GM23338 (cell line): ENCODE results near the gene RASSF1. TPM values are rescaled to one million over a fixed set of nuclear protein-coding genes. Genes with fewer than 3 reads are reported as not detected.

ENCODE experiments used
- ATAC-seq: fragments of 200-7000 bp; cut with Tn5 transposase; 3 replicates; pipeline ENCODE4 v1.9.1; 2020
- DNase-seq: peaks from one replicate; pipeline ENCODE4 v3.0.0-alpha.2; 2015; ENCODE audit warnings: low spot score
- H2AFZ ChIP-seq: fragments of 200-600 bp; sonication (generic); 2 replicates; pipeline ENCODE4 v1.8.0; 2016; ENCODE audit warnings: antibody characterized with exemption, mild to moderate bottlenecking, moderate library complexity
- H3F3A ChIP-seq: fragments of 200-600 bp; sonication (generic); replicated peaks from 2 replicates; pipeline ENCODE4 v1.8.0; 2017; ENCODE audit warnings: antibody characterized with exemption, mixed run types, low read depth
- H3K27ac ChIP-seq: fragments of 200-600 bp; sonication (generic); 2 replicates; pipeline ENCODE4 v1.6.1; 2016; ENCODE audit warnings: low read depth
- H3K27me3 ChIP-seq: fragments of 200-600 bp; sonication (generic); 2 replicates; pipeline ENCODE4 v1.8.0; 2016; ENCODE audit warnings: mild to moderate bottlenecking, mixed run types, moderate library complexity; ENCODE audit not compliant: insufficient read depth
- H3K36me3 ChIP-seq: fragments of 200-600 bp; sonication (generic); 2 replicates; pipeline ENCODE4 v1.8.0; 2016; ENCODE audit warnings: mild to moderate bottlenecking; ENCODE audit not compliant: insufficient read depth
- H3K4me1 ChIP-seq: fragments of 200-600 bp; sonication (generic); 2 replicates; pipeline ENCODE4 v1.8.0; 2016; ENCODE audit warnings: mild to moderate bottlenecking, moderate library complexity; ENCODE audit not compliant: insufficient read depth
- H3K4me2 ChIP-seq: fragments of 200-600 bp; sonication (generic); 2 replicates; pipeline ENCODE4 v1.7.1; 2017; ENCODE audit warnings: mixed run types
- H3K4me3 ChIP-seq: fragments of 200-600 bp; sonication (generic); 2 replicates; pipeline ENCODE4 v1.6.1; 2016; ENCODE audit warnings: mixed run types
- H3K79me2 ChIP-seq: fragments of 200-600 bp; sonication (generic); replicated peaks from 2 replicates; pipeline ENCODE4 v1.8.0; 2017; ENCODE audit warnings: mild to moderate bottlenecking; ENCODE audit not compliant: insufficient read depth
- H3K9me2 ChIP-seq: fragments of 200-600 bp; sonication (generic); 2 replicates; pipeline ENCODE4 v1.8.0; 2017; ENCODE audit not compliant: insufficient read depth
- H4K20me1 ChIP-seq: fragments of 200-600 bp; sonication (generic); replicated peaks from 2 replicates; pipeline ENCODE4 v1.8.0; 2017; ENCODE audit warnings: mild to moderate bottlenecking; ENCODE audit not compliant: insufficient read depth
- H3K27ac Mint-ChIP-seq: 2 replicates; pipeline ENCODE4 v1.8.0; 2020; ENCODE audit warnings: inconsistent platforms, mild to moderate bottlenecking, moderate library complexity, mixed read lengths
- H3K27me3 Mint-ChIP-seq: 3 replicates; pipeline ENCODE4 v1.8.0; 2022; ENCODE audit warnings: low read depth, mild to moderate bottlenecking, moderate library complexity, mixed read lengths, inconsistent platforms; ENCODE audit not compliant: insufficient read depth, poor library complexity
- H3K36me3 Mint-ChIP-seq: 3 replicates; pipeline ENCODE4 v1.8.0; 2021; ENCODE audit warnings: low read depth, mild to moderate bottlenecking, inconsistent platforms, moderate library complexity, mixed read lengths
- H3K4me1 Mint-ChIP-seq: 3 replicates; pipeline ENCODE4 v1.8.0; 2020; ENCODE audit warnings: mild to moderate bottlenecking, inconsistent platforms, mixed read lengths
- H3K4me3 Mint-ChIP-seq: 3 replicates; pipeline ENCODE4 v1.8.0; 2021; ENCODE audit warnings: moderate library complexity, mild to moderate bottlenecking, inconsistent platforms, mixed read lengths
- H3K9me3 Mint-ChIP-seq: 3 replicates; pipeline ENCODE4 v1.8.0; 2020; ENCODE audit warnings: moderate library complexity, mild to moderate bottlenecking, inconsistent platforms, mixed read lengths
- CREB1 ChIP-seq: fragments of 250-450 bp; sonication (Bioruptor Pico); IDR thresholded peaks from 2 replicates; pipeline ENCODE4 v1.5.0; 2020; ENCODE audit warnings: low read depth, mild to moderate bottlenecking, moderate library complexity
- EZH2 ChIP-seq: fragments of 200-600 bp; sonication (generic); IDR thresholded peaks from one replicate; pipeline ENCODE4 v1.8.0; 2017; ENCODE audit warnings: antibody characterized with exemption, mild to moderate bottlenecking, low read depth; ENCODE audit not compliant: unreplicated experiment
- EZH2phosphoT487 ChIP-seq: fragments of 200-600 bp; sonication (generic); IDR thresholded peaks from one replicate; pipeline ENCODE4 v1.8.1; 2018; ENCODE audit warnings: antibody characterized with exemption; ENCODE audit not compliant: unreplicated experiment
- JUNB ChIP-seq: IDR thresholded peaks from one replicate; pipeline ENCODE4 v1.6.1; 2016; ENCODE audit warnings: antibody characterized with exemption; ENCODE audit not compliant: unreplicated experiment
- NANOG ChIP-seq: IDR thresholded peaks from 2 replicates; pipeline ENCODE4 v1.6.1; 2016; ENCODE audit warnings: antibody characterized with exemption, borderline replicate concordance
- ZNF114 ChIP-seq: fragments of 250-450 bp; sonication (Bioruptor Pico); IDR thresholded peaks from 2 replicates; pipeline ENCODE4 v1.5.0; 2020; ENCODE audit warnings: mild to moderate bottlenecking, moderate library complexity
- polyA plus RNA-seq: library from polyadenylated mRNA; unstranded; fragments of >200 nt; fragmentation: Nextera tagmentation; extraction: Ambion mirVana; gene quantifications from 2 replicates; pipeline ENCODE4 v1.2.1, GENCODE V29; 2016
- total RNA-seq: library from RNA; depleted of rRNA; stranded (reverse); fragments of >200 nt; shearing (Covaris generic); gene quantifications from 2 replicates; pipeline ENCODE4 v1.2.3, GENCODE V29; 2014
- TF ChIP-seq, protein P1 (sequence below): IDR thresholded peaks from 2 replicates; pipeline ENCODE4 v1.6.1; 2016; ENCODE audit warnings: antibody characterized with exemption
- TF ChIP-seq, protein P2 (sequence below): IDR thresholded peaks from one replicate; pipeline ENCODE4 v1.6.1; 2018; ENCODE audit warnings: antibody characterized with exemption; ENCODE audit not compliant: unreplicated experiment
- TF ChIP-seq, protein P3 (sequence below): fragments of 250-450 bp; sonication (Bioruptor Pico); IDR thresholded peaks from 2 replicates; pipeline ENCODE4 v1.5.0; 2020; ENCODE audit warnings: mild to moderate bottlenecking, moderate library complexity

The RASSF1 gene
- total and polyA plus RNA-seq, 2 experiments from 2014 or later: 9.6 to 15.7 TPM

DNA sequence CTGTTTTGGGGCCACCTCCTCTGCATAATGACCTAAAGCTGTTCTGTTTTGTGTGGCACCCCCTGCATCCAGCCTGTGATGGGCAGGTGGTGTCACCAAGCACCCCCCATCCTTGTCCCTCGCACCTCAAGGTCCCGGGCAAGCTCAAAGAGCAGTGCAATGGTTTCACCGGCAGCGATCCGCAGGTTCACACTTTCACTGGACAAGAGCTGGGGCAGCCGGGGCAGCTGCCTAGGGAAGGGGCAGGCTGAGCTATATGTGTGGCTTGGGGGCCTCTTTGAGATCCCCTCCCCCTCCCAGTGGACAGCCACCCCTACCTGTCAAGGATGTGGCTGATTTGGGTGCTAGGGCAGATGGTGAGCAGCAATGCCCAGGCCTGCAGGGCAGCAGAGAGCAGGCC lies 51.5 kb downstream of the RASSF1 start:
- no peak overlapping the region for H3K27ac ChIP-seq
- H3K4me2 ChIP-seq: no peak overlapping the region
- TF ChIP-seq NANOG (no peak), CREB1 (CRISPR knock-in tag) (no peak), EZH2phosphoT487 (no peak), JUNB (no peak), ZNF114 (CRISPR knock-in tag) (no peak)
- TF ChIP-seq, protein P1, sequence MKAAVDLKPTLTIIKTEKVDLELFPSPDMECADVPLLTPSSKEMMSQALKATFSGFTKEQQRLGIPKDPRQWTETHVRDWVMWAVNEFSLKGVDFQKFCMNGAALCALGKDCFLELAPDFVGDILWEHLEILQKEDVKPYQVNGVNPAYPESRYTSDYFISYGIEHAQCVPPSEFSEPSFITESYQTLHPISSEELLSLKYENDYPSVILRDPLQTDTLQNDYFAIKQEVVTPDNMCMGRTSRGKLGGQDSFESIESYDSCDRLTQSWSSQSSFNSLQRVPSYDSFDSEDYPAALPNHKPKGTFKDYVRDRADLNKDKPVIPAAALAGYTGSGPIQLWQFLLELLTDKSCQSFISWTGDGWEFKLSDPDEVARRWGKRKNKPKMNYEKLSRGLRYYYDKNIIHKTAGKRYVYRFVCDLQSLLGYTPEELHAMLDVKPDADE: no peak
- no peaks in the 10 kb centered on the region for H3K9me2 ChIP-seq
- ATAC-seq (no peak), DNase-seq (no peak)
- no peak overlapping the region for H3K27ac Mint-ChIP-seq
- H3K36me3 Mint-ChIP-seq: peaks cover 47% of the 10 kb centered on the region
- no peaks in the 10 kb centered on the region for H3K9me3 Mint-ChIP-seq
- H3K36me3 ChIP-seq: peaks cover 11% of the 10 kb centered on the region
- H4K20me1 ChIP-seq: no peaks in the 10 kb centered on the region; the same call in 1 of the 2 replicates
- H3F3A ChIP-seq: 0 out of 2 replicates have a peak, but pooled peaks cover 4% of the 10 kb centered on the region
- H3K4me1 Mint-ChIP-seq: peaks cover 11% of the 10 kb centered on the region
- no peak overlapping the region for H3K4me3 ChIP-seq
- H3K27me3 Mint-ChIP-seq: peaks cover 8% of the 10 kb centered on the region
- no peak overlapping the region for H3K4me3 Mint-ChIP-seq
- H2AFZ ChIP-seq: no peak overlapping the region
- peaks cover 17% of the 10 kb centered on the region for H3K79me2 ChIP-seq
- peaks cover 5% of the 10 kb centered on the region for H3K4me1 ChIP-seq
- H3K27me3 ChIP-seq: no peaks in the 10 kb centered on the region

DNA sequence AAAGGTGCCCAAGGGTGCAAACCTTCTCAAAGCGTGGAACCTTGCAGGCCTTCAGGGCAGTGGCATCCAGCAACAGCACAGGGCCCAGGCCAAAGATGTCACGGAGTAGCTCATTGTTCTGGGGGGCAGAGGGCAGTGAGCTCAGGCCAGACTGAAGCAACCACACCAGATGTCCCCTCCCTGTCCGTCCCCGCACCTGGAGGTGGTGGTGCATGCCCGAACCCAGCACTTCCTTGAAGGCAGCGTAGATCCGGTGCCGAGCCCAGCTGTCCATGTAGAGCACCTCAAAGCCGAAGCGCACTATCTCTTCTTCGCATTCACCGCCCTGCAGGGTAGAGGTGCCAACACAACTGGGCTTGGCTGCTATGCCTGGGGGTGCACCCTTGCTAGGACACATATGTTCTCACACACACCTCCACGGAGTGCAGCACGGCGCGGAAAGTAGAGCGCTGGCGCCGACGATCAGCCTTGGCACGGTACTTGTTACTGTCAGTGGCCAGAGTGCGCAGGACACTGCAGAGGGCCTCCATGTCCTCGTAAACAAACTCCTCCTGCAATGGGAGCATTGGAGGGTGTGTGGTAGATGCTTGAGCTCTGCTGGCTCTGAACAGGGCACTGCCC lies 52.1 kb downstream of the RASSF1 start:
- Mint-ChIP-seq H3K27ac (no peak overlapping the region), H3K27me3 (peaks cover 8% of the 10 kb centered on the region), H3K4me1 (peaks cover 11% of the 10 kb centered on the region), H3K4me3 (no peak overlapping the region), H3K36me3 (peaks cover 47% of the 10 kb centered on the region), H3K9me3 (no peaks in the 10 kb centered on the region)
- H3K27ac ChIP-seq: no peak overlapping the region
- H2AFZ ChIP-seq: no peak overlapping the region
- no peak overlapping the region for H3K4me2 ChIP-seq
- DNase-seq: no peak
- 0 out of 2 replicates have a peak, but pooled peaks cover 4% of the 10 kb centered on the region for H3F3A ChIP-seq
- TF ChIP-seq EZH2phosphoT487 (no peak), NANOG (no peak), ZNF114 (CRISPR knock-in tag) (no peak), EZH2 (no peak), JUNB (no peak)
- TF ChIP-seq, protein P2, sequence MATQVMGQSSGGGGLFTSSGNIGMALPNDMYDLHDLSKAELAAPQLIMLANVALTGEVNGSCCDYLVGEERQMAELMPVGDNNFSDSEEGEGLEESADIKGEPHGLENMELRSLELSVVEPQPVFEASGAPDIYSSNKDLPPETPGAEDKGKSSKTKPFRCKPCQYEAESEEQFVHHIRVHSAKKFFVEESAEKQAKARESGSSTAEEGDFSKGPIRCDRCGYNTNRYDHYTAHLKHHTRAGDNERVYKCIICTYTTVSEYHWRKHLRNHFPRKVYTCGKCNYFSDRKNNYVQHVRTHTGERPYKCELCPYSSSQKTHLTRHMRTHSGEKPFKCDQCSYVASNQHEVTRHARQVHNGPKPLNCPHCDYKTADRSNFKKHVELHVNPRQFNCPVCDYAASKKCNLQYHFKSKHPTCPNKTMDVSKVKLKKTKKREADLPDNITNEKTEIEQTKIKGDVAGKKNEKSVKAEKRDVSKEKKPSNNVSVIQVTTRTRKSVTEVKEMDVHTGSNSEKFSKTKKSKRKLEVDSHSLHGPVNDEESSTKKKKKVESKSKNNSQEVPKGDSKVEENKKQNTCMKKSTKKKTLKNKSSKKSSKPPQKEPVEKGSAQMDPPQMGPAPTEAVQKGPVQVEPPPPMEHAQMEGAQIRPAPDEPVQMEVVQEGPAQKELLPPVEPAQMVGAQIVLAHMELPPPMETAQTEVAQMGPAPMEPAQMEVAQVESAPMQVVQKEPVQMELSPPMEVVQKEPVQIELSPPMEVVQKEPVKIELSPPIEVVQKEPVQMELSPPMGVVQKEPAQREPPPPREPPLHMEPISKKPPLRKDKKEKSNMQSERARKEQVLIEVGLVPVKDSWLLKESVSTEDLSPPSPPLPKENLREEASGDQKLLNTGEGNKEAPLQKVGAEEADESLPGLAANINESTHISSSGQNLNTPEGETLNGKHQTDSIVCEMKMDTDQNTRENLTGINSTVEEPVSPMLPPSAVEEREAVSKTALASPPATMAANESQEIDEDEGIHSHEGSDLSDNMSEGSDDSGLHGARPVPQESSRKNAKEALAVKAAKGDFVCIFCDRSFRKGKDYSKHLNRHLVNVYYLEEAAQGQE: no peak
- TF ChIP-seq, protein P3, sequence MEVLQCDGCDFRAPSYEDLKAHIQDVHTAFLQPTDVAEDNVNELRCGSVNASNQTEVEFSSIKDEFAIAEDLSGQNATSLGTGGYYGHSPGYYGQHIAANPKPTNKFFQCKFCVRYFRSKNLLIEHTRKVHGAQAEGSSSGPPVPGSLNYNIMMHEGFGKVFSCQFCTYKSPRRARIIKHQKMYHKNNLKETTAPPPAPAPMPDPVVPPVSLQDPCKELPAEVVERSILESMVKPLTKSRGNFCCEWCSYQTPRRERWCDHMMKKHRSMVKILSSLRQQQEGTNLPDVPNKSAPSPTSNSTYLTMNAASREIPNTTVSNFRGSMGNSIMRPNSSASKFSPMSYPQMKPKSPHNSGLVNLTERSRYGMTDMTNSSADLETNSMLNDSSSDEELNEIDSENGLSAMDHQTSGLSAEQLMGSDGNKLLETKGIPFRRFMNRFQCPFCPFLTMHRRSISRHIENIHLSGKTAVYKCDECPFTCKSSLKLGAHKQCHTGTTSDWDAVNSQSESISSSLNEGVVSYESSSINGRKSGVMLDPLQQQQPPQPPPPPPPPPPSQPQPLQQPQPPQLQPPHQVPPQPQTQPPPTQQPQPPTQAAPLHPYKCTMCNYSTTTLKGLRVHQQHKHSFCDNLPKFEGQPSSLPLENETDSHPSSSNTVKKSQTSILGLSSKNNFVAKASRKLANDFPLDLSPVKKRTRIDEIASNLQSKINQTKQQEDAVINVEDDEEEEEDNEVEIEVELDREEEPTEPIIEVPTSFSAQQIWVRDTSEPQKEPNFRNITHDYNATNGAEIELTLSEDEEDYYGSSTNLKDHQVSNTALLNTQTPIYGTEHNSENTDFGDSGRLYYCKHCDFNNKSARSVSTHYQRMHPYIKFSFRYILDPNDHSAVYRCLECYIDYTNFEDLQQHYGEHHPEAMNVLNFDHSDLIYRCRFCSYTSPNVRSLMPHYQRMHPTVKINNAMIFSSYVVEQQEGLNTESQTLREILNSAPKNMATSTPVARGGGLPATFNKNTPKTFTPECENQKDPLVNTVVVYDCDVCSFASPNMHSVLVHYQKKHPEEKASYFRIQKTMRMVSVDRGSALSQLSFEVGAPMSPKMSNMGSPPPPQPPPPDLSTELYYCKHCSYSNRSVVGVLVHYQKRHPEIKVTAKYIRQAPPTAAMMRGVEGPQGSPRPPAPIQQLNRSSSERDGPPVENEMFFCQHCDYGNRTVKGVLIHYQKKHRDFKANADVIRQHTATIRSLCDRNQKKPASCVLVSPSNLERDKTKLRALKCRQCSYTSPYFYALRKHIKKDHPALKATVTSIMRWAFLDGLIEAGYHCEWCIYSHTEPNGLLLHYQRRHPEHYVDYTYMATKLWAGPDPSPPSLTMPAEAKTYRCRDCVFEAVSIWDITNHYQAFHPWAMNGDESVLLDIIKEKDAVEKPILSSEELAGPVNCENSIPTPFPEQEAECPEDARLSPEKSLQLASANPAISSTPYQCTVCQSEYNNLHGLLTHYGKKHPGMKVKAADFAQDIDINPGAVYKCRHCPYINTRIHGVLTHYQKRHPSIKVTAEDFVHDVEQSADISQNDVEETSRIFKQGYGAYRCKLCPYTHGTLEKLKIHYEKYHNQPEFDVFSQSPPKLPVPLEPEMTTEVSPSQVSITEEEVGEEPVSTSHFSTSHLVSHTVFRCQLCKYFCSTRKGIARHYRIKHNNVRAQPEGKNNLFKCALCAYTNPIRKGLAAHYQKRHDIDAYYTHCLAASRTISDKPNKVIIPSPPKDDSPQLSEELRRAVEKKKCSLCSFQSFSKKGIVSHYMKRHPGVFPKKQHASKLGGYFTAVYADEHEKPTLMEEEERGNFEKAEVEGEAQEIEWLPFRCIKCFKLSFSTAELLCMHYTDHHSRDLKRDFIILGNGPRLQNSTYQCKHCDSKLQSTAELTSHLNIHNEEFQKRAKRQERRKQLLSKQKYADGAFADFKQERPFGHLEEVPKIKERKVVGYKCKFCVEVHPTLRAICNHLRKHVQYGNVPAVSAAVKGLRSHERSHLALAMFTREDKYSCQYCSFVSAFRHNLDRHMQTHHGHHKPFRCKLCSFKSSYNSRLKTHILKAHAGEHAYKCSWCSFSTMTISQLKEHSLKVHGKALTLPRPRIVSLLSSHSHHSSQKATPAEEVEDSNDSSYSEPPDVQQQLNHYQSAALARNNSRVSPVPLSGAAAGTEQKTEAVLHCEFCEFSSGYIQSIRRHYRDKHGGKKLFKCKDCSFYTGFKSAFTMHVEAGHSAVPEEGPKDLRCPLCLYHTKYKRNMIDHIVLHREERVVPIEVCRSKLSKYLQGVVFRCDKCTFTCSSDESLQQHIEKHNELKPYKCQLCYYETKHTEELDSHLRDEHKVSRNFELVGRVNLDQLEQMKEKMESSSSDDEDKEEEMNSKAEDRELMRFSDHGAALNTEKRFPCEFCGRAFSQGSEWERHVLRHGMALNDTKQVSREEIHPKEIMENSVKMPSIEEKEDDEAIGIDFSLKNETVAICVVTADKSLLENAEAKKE (CRISPR knock-in tag): no peak
- no peaks in the 10 kb centered on the region for H3K27me3 ChIP-seq
- peaks cover 11% of the 10 kb centered on the region for H3K36me3 ChIP-seq
- no peaks in the 10 kb centered on the region for H3K9me2 ChIP-seq
- ATAC-seq: no peak
- H3K4me1 ChIP-seq: peaks cover 5% of the 10 kb centered on the region
- no peak overlapping the region for H3K4me3 ChIP-seq
- H3K79me2 ChIP-seq: peaks cover 17% of the 10 kb centered on the region
- no peaks in the 10 kb centered on the region; the same call in 1 of the 2 replicates for H4K20me1 ChIP-seq
